GM19023 (cell line): ENCODE data around the gene OGFR.

Experiments used
- ATAC-seq: cut with Tn5 transposase; IDR thresholded peaks from one replicate; pipeline ENCODE4 v1.9.1; 2021; ENCODE audit warnings: mild to moderate bottlenecking, moderate library complexity; ENCODE audit not compliant: unreplicated experiment

The OGFR gene

GRCh38 chr20:62856931-62857619 lies 52.4 kb downstream of the OGFR start:
- no peak for ATAC-seq

GRCh38 chr20:62858058-62858830 lies 53.6 kb downstream of the OGFR start:
- ATAC-seq: no peak

GRCh38 chr20:62859721-62860120 lies 55.1 kb downstream of the OGFR start:
- ATAC-seq: no peak

GRCh38 chr20:62860391-62860923 lies 55.8 kb downstream of the OGFR start:
- ATAC-seq: no peak

GRCh38 chr20:62860924-62861691 lies 56.5 kb downstream of the OGFR start:
- ATAC-seq: peak; percentile 28

- peak; percentile 62 for ATAC-seq
Measured at GRCh38 chr20:62861726-62862336, 57.2 kb downstream of the OGFR start, which contains the start of gene TCFL5. Gene TCFL5, minus strand, starts transcription at chr20:62861822. Its CDS starts 152 bp downstream, at chr20:62861670.
